ENCODE data around the gene RABL2A. TPM values are rescaled to one million over a fixed set of nuclear protein-coding genes. Genes with fewer than 3 reads are reported as not detected.
"Not testable (repeated sequence)": the region's sequence is repeated elsewhere in the genome, so short reads cannot be mapped to it uniquely, and the experiment has no call there.

RABL2A gene
- total RNA-seq, 2 experiments from 2014 or later = 12.0 to 12.5 TPM

GRCh38 chr2:113669013-113669412 lies 41.9 kb downstream of the RABL2A start:
- ATAC-seq; DNase-seq; H3K36me3 Mint-ChIP-seq (ENCODE audit: low read depth); CTCF ChIA-PET; H3K27me3 Mint-ChIP-seq (ENCODE audit: low read depth); POLR2A ChIA-PET; H3K9me3 Mint-ChIP-seq (ENCODE audit: insufficient read depth); H3K27ac Mint-ChIP-seq; H3K4me3 Mint-ChIP-seq; H3K4me1 Mint-ChIP-seq (ENCODE audit: low read depth): not testable (repeated sequence)

GRCh38 chr2:113672326-113672932 lies 45.4 kb downstream of the RABL2A start:
- Mint-ChIP-seq H3K27ac (no peak overlapping the region), H3K27me3 (ENCODE audit: low read depth) (no peaks in the 10 kb centered on the region), H3K9me3 (ENCODE audit: insufficient read depth) (no peaks in the 10 kb centered on the region), H3K36me3 (ENCODE audit: low read depth) (no peaks in the 10 kb centered on the region), H3K4me3 (no peak overlapping the region), H3K4me1 (ENCODE audit: low read depth) (peaks cover 8% of the 10 kb centered on the region)
- no peak for ATAC-seq
- DNase-seq = no peak
- POLR2A ChIA-PET = no interaction called here
- CTCF ChIA-PET = interaction anchor here (1.3 kb wide), 1 partner anchor 68 kb away, joined by 4 read pairs; no protein-coding TSS in a partner anchor

GRCh38 chr2:113675875-113676274 lies 48.8 kb downstream of the RABL2A start:
- no peaks in the 10 kb centered on the region for H3K36me3 Mint-ChIP-seq (ENCODE audit: low read depth)
- H3K4me3 Mint-ChIP-seq = no peak overlapping the region
- H3K9me3 Mint-ChIP-seq (ENCODE audit: insufficient read depth) = no peaks in the 10 kb centered on the region
- ATAC-seq = no peak
- ChIA-PET CTCF (interaction anchor here (1.1 kb wide), 1 partner anchor 72 kb away, joined by 4 read pairs; no protein-coding TSS in a partner anchor), POLR2A (no interaction called here)
- peaks cover 2% of the 10 kb centered on the region for H3K27me3 Mint-ChIP-seq (ENCODE audit: low read depth)
- peaks cover 8% of the 10 kb centered on the region for H3K4me1 Mint-ChIP-seq (ENCODE audit: low read depth)
- no peak for DNase-seq
- H3K27ac Mint-ChIP-seq = no peak overlapping the region

- H3K36me3 Mint-ChIP-seq (ENCODE audit: low read depth) = no peaks in the 10 kb centered on the region
- no peak overlapping the region for H3K4me3 Mint-ChIP-seq
- CTCF ChIA-PET = interaction anchor here (1.0 to 1.3 kb wide), 3 partner anchors 10 to 73 kb away, joined by 3 to 8 read pairs (median 4); no protein-coding TSS in a partner anchor
- H3K9me3 Mint-ChIP-seq (ENCODE audit: insufficient read depth) = no peaks in the 10 kb centered on the region
- POLR2A ChIA-PET = no interaction called here
- H3K27ac Mint-ChIP-seq = no peak overlapping the region
- H3K27me3 Mint-ChIP-seq (ENCODE audit: low read depth) = peaks cover 2% of the 10 kb centered on the region
- H3K4me1 Mint-ChIP-seq (ENCODE audit: low read depth) = peaks cover 8% of the 10 kb centered on the region
- DNase-seq = no peak
- ATAC-seq = no peak
Measured at GRCh38 chr2:113676623-113677266, 49.7 kb downstream of the RABL2A start.

GRCh38 chr2:113677330-113677729 lies 50.3 kb downstream of the RABL2A start:
- H3K4me1 Mint-ChIP-seq (ENCODE audit: low read depth) = peaks cover 8% of the 10 kb centered on the region
- H3K9me3 Mint-ChIP-seq (ENCODE audit: insufficient read depth) = no peaks in the 10 kb centered on the region
- no peak overlapping the region for H3K4me3 Mint-ChIP-seq
- POLR2A ChIA-PET = no interaction called here
- ATAC-seq = no peak
- no peak overlapping the region for H3K27ac Mint-ChIP-seq
- DNase-seq = no peak
- no peaks in the 10 kb centered on the region for H3K36me3 Mint-ChIP-seq (ENCODE audit: low read depth)
- H3K27me3 Mint-ChIP-seq (ENCODE audit: low read depth) = peaks cover 2% of the 10 kb centered on the region
- CTCF ChIA-PET = interaction anchor here (0.7 to 1.3 kb wide), 3 partner anchors 9 to 73 kb away, joined by 3 to 8 read pairs (median 3); no protein-coding TSS in a partner anchor

GRCh38 chr2:113679457-113679856 lies 52.4 kb downstream of the RABL2A start:
- ChIA-PET POLR2A (no interaction called here), CTCF (interaction anchor here (0.9 kb wide), 1 partner anchor 9 kb away, joined by 3 read pairs; no protein-coding TSS in a partner anchor)
- Mint-ChIP-seq H3K4me1 (ENCODE audit: low read depth) (no peaks in the 10 kb centered on the region), H3K9me3 (ENCODE audit: insufficient read depth) (no peaks in the 10 kb centered on the region), H3K36me3 (ENCODE audit: low read depth) (peaks cover 2% of the 10 kb centered on the region), H3K4me3 (no peak overlapping the region), H3K27me3 (ENCODE audit: low read depth) (peaks cover 2% of the 10 kb centered on the region), H3K27ac (no peak overlapping the region)
- ATAC-seq (no peak), DNase-seq (no peak)

- Mint-ChIP-seq H3K9me3 (ENCODE audit: insufficient read depth) (no peaks in the 10 kb centered on the region), H3K27me3 (ENCODE audit: low read depth) (no peaks in the 10 kb centered on the region), H3K4me3 (no peak overlapping the region), H3K27ac (no peak overlapping the region), H3K4me1 (ENCODE audit: low read depth) (peaks cover 1% of the 10 kb centered on the region), H3K36me3 (ENCODE audit: low read depth) (peaks cover 2% of the 10 kb centered on the region)
- DNase-seq (no peak), ATAC-seq (no peak)
- ChIA-PET CTCF (interaction anchor here (1.6 to 3.0 kb wide), 2 partner anchors 8 to 15 kb away, joined by 8 to 14 read pairs; no protein-coding TSS in a partner anchor), POLR2A (no interaction called here)
Measured at GRCh38 chr2:113685471-113685870, 58.4 kb downstream of the RABL2A start.

GRCh38 chr2:113686537-113686936 lies 59.5 kb downstream of the RABL2A start:
- CTCF ChIA-PET = interaction anchor here (1.6 to 3.0 kb wide), 2 partner anchors 9 to 14 kb away, joined by 8 to 14 read pairs; no protein-coding TSS in a partner anchor
- POLR2A ChIA-PET = no interaction called here
- Mint-ChIP-seq H3K36me3 (ENCODE audit: low read depth) (peaks cover 2% of the 10 kb centered on the region), H3K27ac (no peak overlapping the region), H3K4me3 (no peak overlapping the region), H3K27me3 (ENCODE audit: low read depth) (no peaks in the 10 kb centered on the region), H3K4me1 (ENCODE audit: low read depth) (peaks cover 10% of the 10 kb centered on the region), H3K9me3 (ENCODE audit: insufficient read depth) (peaks cover 2% of the 10 kb centered on the region)
- DNase-seq (no peak), ATAC-seq (no peak)

GRCh38 chr2:113690871-113691270 lies 63.8 kb downstream of the RABL2A start:
- DNase-seq; ATAC-seq; H3K27ac Mint-ChIP-seq; H3K27me3 Mint-ChIP-seq (ENCODE audit: low read depth); POLR2A ChIA-PET; H3K4me3 Mint-ChIP-seq; H3K9me3 Mint-ChIP-seq (ENCODE audit: insufficient read depth): not testable (repeated sequence)
- H3K4me1 Mint-ChIP-seq (ENCODE audit: low read depth) = peaks cover 41% of the 10 kb centered on the region
- peaks cover 10% of the 10 kb centered on the region for H3K36me3 Mint-ChIP-seq (ENCODE audit: low read depth)
- CTCF ChIA-PET = interaction anchor here (1.5 to 2.4 kb wide), 4 partner anchors 9 to 206 kb away, joined by 3 to 9 read pairs (median 4); no protein-coding TSS in a partner anchor

Small RNA genes lying within 50 kb of the gene (microRNA-seq; reads per million reads assigned to microRNA genes)
- not detected for gene MIR1302-3

Other genes starting within 250 kb of the RABL2A start
- 10 to 100 TPM; 32.4 to 36.4 TPM for gene ZNG1B, start 189.6 kb upstream of the RABL2A start, total RNA-seq
- under 1 TPM; 0.21 to 0.29 TPM for gene FOXD4L1, start 128.6 kb upstream of the RABL2A start, total RNA-seq
- 10 to 100 TPM; 16.5 to 17.1 TPM for gene SLC35F5, start 129.4 kb downstream of the RABL2A start, total RNA-seq